GM21447 (cell line): ENCODE results near the gene ZBTB14.
A peak's percentile ranks its signal among the peaks of the same experiment; 100 is the strongest.

Source experiments
- ATAC-seq: cut with Tn5 transposase; IDR thresholded peaks from one replicate; pipeline ENCODE4 v1.9.1; 2021; ENCODE audit not compliant: unreplicated experiment

Gene ZBTB14, protein sequence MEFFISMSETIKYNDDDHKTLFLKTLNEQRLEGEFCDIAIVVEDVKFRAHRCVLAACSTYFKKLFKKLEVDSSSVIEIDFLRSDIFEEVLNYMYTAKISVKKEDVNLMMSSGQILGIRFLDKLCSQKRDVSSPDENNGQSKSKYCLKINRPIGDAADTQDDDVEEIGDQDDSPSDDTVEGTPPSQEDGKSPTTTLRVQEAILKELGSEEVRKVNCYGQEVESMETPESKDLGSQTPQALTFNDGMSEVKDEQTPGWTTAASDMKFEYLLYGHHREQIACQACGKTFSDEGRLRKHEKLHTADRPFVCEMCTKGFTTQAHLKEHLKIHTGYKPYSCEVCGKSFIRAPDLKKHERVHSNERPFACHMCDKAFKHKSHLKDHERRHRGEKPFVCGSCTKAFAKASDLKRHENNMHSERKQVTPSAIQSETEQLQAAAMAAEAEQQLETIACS

GRCh38 chr18:5295231-5295920, at the start of gene ZBTB14:
ZBTB14 (minus strand) TSS chr18:5295726; CDS start chr18:5293246, 2,480 bp downstream.
- peak; percentile 18 for ATAC-seq

GRCh38 chr18:5339202-5339834, 43.8 kb upstream of the ZBTB14 start:
- ATAC-seq, result no peak

DNA sequence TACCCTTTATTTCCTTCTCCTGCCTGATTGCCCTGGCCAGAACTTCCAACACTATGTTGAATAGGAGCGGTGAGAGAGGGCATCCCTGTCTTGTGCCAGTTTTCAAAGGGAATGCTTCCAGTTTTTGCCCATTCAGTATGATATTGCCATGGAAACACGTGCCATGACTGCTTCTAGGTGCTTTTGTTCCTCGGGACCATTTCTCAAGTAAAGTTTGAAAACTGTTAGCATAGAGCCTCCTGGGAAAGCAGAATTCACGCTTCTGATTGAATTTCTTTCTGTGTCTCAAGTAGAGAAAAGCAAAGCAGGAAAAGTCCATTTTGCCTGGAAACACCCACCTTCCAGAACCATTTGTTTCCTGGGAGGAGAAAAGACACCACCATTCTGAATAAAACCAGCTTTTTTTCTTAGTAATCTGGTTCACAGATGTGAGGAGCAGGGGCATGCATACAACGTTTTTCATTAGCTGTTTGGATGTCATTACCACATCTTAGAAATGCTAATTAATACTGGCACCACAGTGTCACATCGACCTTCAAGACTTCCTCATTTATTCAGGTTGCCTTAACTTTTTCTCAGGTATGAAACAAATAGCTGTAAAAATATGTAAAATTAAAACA, 39.0 kb upstream of the ZBTB14 start:
- ATAC-seq, result no peak

DNA sequence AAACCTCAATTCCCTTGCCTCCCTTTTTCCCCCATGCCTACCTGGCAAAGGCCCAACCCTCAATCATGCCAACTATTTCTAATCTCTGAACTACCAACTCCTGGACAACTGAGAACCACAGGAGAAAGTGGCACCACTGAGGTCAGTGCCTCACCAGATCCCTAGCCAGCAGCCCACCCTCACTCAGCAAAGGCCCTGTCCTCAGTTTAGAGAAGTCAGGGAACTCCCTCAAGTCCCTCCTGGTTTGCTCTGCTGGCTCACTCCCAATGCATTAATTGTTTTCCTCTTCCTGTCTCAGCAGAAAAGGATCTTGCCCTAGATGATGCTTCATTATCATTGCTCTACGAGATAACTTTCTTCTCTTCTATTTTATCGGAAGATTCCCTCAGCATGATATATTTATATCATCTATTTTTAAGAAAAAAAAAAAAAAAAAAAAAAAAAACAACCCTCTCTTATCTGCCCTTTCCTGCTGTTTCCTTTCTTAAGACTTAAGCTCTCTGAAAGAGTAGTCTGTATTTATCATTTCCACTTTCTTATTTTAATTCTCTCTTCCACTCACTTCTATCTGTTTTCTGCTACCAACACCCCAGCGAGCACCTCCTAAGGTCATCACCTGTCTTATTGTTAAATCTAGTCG, 22.7 kb upstream of the ZBTB14 start:
- no peak for ATAC-seq

DNA sequence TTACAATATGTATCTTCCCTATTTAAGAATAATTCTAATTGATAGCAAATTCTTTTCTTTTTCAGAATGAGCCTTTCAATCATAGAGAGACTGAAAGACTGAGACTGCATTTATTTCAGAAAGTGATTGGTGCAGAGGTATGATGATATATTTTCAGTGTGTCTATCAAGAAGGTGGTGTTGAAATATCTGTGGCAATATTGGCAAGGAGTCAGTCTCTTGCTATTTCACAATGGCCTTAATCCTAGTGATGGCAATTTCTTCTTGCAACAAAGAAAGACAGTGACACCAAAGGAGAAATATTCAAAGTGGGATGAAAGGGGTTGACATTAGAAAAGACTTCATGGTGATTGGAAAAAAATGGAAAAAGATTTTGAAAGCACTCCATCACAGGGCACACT, 21.7 kb upstream of the ZBTB14 start:
- no peak for ATAC-seq

- no peak for ATAC-seq
These were observed 20.3 kb upstream of the ZBTB14 start for GRCh38 chr18:5315838-5316237.

DNA sequence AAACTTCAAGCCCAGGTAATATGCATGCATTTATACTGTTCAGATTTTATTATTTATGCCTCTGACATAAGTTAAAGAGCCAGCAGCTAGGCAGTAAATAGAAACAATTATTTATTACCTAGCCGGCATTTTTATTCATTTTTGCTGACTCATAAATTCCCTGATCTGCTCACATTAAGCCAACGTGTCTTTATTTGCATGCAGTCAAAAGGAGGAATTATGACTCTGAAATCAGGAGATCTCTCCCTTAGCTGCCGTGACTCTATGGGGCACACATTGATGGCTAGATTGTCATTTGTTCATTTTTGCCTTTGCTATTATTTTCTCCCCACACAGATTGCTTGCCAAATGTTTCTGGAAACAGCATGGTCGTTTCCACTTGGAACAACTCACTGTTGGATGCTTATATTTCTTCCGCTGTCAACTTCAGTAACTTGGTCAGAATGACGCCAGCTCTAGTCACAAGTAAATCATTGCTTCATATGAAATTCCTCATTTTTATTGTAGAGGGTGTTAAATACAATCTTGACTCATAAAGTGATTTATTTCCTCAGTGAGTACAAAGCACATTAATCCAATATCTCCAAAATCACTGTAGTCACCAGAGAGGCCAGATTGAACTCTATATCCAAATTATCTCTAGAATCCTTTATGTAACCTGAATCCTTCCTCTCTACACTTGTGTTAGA, 15.9 kb upstream of the ZBTB14 start:
- ATAC-seq, result no peak

DNA sequence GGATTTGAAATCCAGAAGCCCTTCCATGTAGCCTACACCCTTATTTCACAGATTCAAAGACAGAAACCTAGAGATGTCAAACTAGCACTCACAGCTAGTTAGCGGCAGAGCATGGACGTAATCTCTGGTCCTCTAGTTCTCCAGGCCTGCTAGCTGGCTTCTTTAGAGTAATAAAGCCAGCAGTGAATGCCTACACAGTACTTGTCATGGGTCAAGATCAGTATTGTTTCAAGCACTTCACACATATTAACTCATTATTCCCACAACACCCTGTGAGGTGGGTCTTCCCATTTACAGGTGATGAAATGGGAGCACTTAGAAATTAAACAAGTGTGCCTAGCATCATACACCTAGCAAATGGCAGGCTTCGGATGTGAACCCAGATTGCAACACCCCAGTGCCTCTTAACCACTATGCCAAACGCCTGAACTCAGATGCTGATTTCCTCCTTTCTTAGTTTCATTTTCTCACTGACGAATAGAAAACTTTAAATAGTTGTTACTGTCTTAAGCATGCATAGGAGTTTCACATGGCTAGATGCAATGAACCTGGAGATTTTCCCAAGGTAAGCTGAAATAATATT, 14.5 kb upstream of the ZBTB14 start:
- peak; percentile 97 for ATAC-seq

- ATAC-seq, result no peak
These were observed 10.3 kb upstream of the ZBTB14 start for GRCh38 chr18:5305835-5306234.

GRCh38 chr18:5304232-5304631, 8.7 kb upstream of the ZBTB14 start:
- no peak for ATAC-seq

DNA sequence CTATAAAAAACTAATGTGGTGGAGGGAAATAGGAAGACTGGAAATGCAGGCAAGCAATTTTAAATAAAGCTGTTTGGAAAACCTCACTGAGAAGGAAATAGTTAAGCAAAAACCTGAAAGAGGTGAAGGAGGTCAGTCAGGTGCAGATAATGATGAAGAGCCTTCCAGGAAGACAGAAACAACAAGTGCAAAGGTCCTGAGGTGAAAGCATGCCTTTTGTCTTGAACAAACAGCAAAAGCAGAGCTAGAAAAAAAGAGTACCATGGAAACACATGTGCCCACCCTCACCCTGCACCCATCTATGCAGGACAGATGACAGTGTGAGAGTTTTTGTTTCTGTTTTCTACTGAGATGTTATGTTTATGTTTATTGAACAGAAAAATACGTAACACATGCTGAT, 8.1 kb upstream of the ZBTB14 start:
- ATAC-seq, result no peak

- no peak for ATAC-seq
These were observed 7.1 kb upstream of the ZBTB14 start for GRCh38 chr18:5302606-5303005.

- no peak for ATAC-seq
These were observed 5.0 kb upstream of the ZBTB14 start for GRCh38 chr18:5300476-5301010.

DNA sequence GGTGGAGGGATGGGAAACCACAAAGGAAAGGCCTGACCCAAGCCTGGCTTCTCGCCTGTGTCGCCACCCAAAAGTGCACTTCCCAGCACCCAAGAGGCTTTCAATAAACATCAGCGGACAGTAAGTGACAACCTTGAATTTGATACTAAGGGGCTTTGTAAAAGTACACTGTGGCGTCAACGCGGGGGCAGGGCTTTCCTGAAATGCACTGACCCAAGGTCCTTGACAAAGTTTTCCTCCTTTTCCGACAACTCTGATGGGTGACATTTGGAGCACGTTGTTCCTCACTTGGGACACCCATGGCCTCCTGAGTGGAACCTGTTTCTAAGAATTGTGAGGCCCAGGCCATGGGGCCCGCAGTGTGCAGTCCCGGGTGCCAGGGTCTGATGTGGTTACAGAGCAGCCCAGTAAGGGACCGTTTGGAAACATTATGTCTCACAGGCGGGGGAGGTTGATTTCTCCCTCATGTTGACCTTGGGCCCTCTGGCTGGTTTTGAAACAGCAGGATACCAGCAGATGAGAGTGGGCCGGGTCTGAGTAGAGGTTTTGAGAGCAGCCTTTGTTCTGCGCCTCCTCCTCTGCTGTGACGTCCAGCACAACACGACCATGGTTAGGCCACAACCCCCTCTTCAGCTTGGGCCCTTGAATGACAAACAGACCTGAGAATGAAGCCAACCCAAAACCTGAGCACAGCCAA, 2.8 kb upstream of the ZBTB14 start:
- no peak for ATAC-seq

- no peak for ATAC-seq
These were observed 2.1 kb upstream of the ZBTB14 start for GRCh38 chr18:5297597-5297996.

GRCh38 chr18:5296706-5297320, 1.3 kb upstream of the ZBTB14 start:
- ATAC-seq, result peak; percentile 18

DNA sequence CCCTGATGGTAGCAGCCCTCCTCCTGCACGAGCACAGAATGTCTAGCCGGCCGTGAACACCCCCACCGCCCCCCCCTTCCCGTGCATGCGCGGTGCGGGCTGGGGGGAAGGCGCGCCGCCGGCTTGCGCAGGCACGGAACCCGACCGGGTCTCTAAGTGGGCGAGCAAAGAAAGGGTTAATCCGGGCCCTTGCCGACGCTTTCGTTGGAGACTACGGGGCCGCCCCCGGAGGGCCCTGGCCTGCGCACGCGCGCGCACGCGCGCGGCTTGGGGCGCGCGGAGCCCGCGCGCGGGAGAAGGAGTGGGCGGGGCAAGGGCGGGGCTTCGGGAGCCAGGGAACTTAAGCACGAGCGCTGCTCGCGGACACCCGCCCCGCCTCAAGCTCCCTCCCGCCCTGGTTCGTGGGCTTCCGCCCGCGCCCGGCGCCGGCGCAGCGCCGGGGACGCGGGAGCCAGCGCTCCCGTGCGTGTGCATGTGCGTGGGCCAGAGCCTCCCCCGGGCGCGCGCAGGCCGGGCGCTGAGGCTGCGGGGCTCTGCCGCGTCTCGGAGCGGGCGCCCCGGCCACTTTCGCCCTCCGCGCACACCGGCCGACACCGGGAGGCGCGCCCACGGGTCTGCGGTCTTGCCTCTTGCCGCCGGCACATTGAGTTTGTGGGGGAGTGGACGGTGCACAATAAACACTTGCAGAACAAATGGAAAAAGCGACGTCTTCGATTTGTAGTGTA, 617 bp upstream of the ZBTB14 start:
- peak; percentile 68 for ATAC-seq
